DMS79 (cell line): ENCODE data around the gene TADA1.
A peak's percentile ranks its signal among the peaks of the same experiment; 100 is the strongest.
"Not testable (repeated sequence)": the region's sequence is repeated elsewhere in the genome, so short reads cannot be mapped to it uniquely, and the experiment has no call there.

Experiments used
- DNase-seq: peaks from one replicate; lab custom pipeline; 2025; lab: John Stamatoyannopoulos, UW

TADA1 gene

GRCh38 chr1:166843769-166844596 is 32.1 kb downstream of the TADA1 start:
- no peak for DNase-seq

- no peak for DNase-seq
These were observed 32.7 kb downstream of the TADA1 start for GRCh38 chr1:166843322-166843721.

DNA sequence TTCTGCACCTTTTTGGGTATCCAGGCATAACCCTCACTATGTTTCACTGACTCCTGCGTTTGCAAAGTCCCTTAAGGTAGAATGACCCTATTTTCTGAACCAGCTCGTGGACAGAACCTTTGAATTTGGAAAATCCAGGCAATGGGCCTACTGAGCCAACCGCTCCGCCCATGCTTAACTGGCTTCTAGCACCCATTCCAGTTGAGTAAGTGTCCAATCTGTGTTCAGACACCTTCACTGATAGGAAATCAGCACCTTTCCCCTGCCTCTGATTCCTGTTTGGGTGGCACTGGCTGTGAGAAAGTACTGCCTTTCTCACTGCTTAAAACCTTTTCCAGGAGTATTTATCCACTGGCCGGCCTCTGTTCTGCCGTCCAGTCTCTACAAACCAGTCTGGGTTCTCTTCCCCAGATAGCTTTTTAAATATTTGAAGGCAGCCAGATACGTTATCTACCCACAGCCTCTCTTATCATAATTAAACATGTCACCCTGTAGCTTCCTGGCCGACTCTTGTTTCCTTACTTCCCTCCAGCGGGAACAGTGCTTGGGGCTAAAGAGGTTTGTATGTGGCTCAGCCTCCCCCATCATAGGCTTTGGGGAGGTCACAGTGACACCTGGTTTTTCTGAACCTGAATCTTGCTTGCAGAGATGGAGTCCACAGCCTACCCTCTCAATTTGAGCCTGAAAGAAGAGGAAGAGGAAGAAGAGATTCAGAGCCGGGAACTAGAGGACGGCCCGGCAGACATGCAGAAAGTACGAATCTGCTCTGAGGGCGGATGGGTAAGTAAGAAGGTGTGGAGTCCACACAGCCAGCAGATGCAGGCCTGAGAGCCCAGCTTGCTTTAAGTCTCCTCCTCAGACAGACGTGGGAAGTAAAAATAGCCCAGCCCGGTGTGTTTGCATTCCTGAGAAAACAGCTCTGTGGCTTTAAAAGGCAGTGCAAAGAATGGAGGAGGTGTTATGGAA is 35.5 kb downstream of the TADA1 start:
- no peak for DNase-seq

DNA sequence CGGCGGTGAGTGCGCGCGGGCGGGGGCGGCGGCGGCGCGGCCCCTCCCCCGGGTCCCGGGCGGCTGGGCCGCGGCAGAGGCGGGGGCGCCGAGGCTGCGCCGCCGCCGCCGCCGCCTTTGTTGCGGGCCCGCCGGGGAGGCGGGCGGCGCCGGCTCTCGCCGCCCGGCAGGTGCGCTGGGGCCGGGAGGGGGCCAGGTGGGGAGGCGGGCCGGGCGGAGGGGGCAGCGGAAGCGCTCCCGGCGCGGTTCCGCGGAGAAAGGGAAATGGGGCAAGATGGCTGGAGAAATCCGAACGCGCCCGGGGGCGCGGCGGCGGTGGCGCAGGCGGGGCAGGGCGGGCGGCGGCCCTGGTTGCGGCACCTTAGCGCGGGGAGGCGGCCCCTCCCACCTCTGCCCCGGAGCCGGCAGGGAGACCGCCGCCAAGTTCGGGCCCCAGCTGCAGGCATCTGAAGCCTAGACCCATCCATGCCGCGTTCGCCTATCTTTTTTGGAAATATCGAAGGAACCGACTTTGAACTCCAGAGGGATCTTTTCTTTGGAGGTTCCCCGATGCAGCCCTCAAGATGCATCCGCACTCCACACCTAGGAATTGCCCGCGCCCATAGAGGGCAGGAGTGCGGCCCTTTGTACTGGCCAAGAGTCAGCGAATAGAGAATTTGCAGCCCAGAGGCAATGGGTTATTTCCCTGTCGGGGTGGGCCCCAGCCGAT is 36.3 kb downstream of the TADA1 start:
- DNase-seq = peak; percentile 12

DNA sequence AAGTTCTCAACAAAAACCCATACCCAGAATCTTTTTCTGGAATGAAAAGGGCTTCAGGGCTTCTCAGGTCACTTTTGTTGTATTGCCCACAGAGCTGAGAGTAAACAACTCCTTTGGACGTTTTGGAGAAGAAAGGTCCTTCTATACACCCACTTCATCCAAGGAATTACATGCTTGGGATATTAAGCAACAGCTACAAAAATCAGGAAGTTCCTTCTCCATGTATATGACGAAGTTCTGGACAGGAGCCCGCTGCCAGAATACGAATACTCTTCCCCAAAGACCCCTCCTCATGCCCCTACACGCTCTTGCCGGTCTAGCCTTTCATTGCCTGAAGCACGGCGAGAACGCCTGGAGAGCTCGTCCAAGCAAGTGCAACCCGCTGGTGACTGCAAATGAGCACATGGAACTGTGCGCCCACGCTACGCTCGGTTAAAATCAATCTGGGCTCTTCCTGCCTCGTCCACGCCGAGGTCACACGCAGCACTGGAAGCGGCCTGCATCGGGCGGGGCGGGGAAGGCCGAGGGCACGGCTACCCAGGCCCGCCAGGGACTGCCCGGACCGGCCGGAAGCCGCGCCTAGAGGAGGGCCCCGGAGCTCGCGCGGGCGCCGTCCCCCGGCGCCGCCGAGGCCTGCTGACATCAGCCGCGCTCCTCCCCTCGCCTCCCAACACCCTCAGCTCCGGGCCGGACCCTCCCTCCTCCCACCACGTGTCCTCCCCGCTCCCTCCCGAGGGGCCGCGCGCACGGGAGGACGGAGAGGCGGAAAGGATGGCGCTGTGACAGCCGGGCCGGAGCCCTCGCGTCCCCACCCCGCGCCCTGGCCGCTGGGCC is 37.1 kb downstream of the TADA1 start, which contains the start of gene POGK:
POGK (plus strand) TSS at position 710 of the 834 bp plus-strand sequence. CDS start 1,482 bp downstream, outside the sequence.
- peak; percentile 82 for DNase-seq

- no peak for DNase-seq
These were observed 39.3 kb downstream of the TADA1 start for GRCh38 chr1:166836733-166837132.

- not testable (repeated sequence) for DNase-seq
These were observed 46.3 kb downstream of the TADA1 start for GRCh38 chr1:166829762-166830161.

DNA sequence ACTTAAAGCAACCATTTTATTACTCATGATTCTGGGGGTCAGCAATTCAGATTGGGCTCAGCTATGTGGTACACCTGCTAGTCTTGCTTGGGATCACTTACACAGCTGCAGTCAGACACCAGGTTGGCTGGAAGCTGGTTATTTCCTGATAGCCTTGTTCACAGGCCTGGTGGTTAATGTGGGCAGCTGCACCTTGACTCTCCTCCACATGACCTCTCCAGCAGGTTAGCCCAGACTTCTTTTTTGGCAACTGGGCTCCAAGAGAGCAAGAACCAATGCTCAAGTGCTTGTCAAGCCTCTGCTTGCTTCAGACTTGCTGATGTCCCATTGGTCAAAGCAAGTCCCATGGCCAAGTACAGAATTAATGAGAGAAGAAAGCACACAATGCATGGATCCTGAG is 48.6 kb downstream of the TADA1 start:
- no peak for DNase-seq

DNA sequence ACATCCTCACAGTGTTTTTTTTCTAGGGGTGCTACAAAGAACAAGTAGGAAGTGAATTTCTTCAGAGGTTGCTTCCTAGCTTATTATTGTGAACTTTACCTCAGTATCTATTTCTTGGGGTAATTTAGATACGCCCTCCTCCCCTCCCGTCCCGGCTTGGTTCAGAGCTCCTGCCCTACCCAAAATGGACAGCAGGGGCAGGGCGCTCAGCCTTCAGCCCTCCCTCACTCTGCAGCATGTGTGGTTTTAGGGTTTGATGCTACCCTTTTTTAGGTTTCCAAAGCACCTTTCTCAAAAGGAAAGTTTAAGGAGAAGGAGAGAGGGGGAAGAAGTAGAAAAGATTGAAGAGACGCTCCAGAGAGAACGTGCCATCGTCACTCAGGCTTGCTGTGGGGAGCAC is 53.7 kb downstream of the TADA1 start:
- no peak for DNase-seq

DNA sequence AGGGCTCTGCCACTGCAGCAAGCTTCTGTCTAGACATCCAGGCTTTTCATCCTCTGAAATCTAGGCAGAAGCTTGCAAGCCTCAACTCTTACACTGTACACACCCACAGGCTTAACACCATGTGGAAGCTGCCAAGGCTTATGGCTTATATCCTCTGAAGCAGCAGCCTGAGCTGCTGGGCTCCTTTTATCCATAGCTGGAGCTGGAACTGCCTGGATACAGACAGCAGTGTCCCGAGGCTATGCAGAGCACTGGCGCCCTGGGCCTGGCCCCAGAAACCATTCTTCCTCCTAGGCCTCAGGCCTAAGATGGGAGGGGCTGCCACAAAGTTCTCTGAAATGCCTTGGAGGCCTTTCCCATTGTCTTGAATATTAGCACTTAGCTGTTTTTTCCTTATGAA is 56.1 kb downstream of the TADA1 start:
- DNase-seq = no peak

DNA sequence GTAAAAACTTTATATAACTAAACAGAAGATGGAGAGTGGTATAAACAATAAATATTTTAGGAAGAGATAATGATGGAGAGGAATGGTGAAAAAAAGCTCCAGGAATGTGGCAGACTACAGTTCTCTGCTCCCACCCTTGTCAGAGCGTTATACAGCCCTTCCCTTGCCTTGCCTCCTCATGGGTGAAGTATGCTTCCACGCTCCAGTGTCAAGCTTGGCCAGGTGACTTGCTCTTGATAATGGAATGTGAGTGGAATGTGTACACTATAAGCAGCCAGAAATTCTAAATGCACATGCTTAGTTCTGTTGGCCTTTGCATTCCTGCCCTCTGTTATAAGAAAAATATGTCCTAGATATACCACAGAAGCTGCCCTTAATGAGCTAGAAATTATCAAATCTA is 61.5 kb downstream of the TADA1 start:
- DNase-seq = no peak

DNA sequence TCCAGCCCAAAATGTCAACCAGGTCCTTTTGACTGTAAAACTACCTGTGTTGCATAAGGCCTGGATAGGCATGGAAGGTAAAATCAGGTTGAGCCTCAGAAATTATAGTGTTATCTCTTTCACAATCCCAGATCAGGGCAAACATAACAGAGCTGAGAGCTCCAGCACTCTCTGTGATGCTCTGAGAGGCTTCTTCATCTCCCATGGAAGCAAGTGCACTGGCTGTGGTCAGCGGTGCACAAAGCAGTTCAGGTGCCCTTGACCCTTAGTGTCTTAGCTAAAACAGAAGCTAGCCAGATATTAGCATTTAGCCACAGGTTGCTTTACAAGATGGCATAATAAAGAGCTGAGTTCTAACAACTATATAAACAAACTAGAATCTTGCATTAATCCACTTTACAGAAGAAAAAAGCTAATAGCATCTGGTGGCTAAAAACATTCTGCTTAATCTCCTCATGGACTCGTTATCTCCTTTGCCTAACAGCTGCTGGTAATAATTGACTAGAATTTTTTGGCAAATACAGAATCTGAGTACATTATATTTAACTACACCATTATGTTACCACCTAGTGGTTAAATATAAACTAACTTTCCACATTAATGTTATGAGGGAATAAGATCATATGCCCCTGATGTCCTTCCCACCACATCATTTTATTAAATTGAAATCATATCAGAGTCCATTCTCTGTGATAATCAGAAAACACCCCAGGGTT is 62.4 kb downstream of the TADA1 start:
- DNase-seq = no peak

GRCh38 chr1:166811691-166812090 is 64.4 kb downstream of the TADA1 start:
- no peak for DNase-seq

GRCh38 chr1:166808952-166809351 is 67.1 kb downstream of the TADA1 start:
- DNase-seq = no peak
